HepG2 (cell line): ENCODE measurements around the gene PIM3. TPM values are rescaled to one million over a fixed set of nuclear protein-coding genes. Genes with fewer than 3 reads are reported as not detected.

ENCODE experiments used
- ELF1 ChIP-seq: sonication (generic); formaldehyde crosslinking; IDR thresholded peaks from 2 replicates; pipeline ENCODE4 v1.4.0; 2020; ENCODE audit warnings: missing genetic modification reagents
- FOXP1 ChIP-seq, 2 experiments: fragments of 450-650 bp in 1 of 2; IDR thresholded peaks; 2 replicates each; pipeline ENCODE4 v1.6.1; 2017 to 2018; ENCODE audit warnings: antibody characterized with exemption in 1 of 2
- GABPB1 ChIP-seq: IDR thresholded peaks from 2 replicates; pipeline ENCODE4 v1.6.1; 2016; ENCODE audit warnings: mild to moderate bottlenecking, missing genetic modification reagents, moderate library complexity, missing compliant biosample characterization
- KDM3A ChIP-seq: IDR thresholded peaks from 2 replicates; pipeline ENCODE4 v1.6.1; 2018; ENCODE audit warnings: low read depth, missing compliant biosample characterization
- KLF11 ChIP-seq: IDR thresholded peaks from 2 replicates; pipeline ENCODE4 v1.6.1; 2016; ENCODE audit warnings: missing compliant biosample characterization
- MED1 ChIP-seq: sonication (generic); formaldehyde crosslinking; IDR thresholded peaks from 2 replicates; pipeline ENCODE4 v1.4.0; 2020; ENCODE audit warnings: missing genetic modification reagents
- MYC ChIP-seq: sonication (generic); formaldehyde crosslinking; IDR thresholded peaks from 2 replicates; pipeline ENCODE4 v1.9.0; 2021; ENCODE audit warnings: missing genetic modification reagents, borderline replicate concordance
- MYNN ChIP-seq: sonication (generic); formaldehyde crosslinking; IDR thresholded peaks from 2 replicates; pipeline ENCODE4 v1.4.0; 2020; ENCODE audit warnings: mild to moderate bottlenecking, low read depth, missing genetic modification reagents
- PHB2 ChIP-seq: fragments of 450-650 bp; IDR thresholded peaks from 2 replicates; pipeline ENCODE4 v1.6.1; 2018; ENCODE audit not compliant: partially characterized antibody
- PRDM4 ChIP-seq: sonication (generic); formaldehyde crosslinking; IDR thresholded peaks from 2 replicates; pipeline ENCODE4 v1.9.0; 2021; ENCODE audit warnings: missing genetic modification reagents, borderline replicate concordance
- RAD21 ChIP-seq: fragments of 450-650 bp; formaldehyde crosslinking; IDR thresholded peaks from 2 replicates; pipeline ENCODE4 v1.5.0; 2020; ENCODE audit warnings: mild to moderate bottlenecking
- SALL2 ChIP-seq: sonication (generic); formaldehyde crosslinking; IDR thresholded peaks from 2 replicates; pipeline ENCODE4 v1.8.1; 2023; ENCODE audit warnings: mild to moderate bottlenecking, missing genetic modification reagents, inconsistent platforms
- SNAPC2 ChIP-seq: sonication (generic); formaldehyde crosslinking; IDR thresholded peaks from 2 replicates; pipeline ENCODE4 v1.8.1; 2022; ENCODE audit warnings: mild to moderate bottlenecking, missing genetic modification reagents
- TARDBP ChIP-seq: sonication (generic); formaldehyde crosslinking; IDR thresholded peaks from 2 replicates; pipeline ENCODE4 v1.8.0; 2022; ENCODE audit warnings: mild to moderate bottlenecking, missing genetic modification reagents
- THAP9 ChIP-seq: sonication (generic); formaldehyde crosslinking; IDR thresholded peaks from 2 replicates; pipeline ENCODE4; 2020; ENCODE audit warnings: missing genetic modification reagents, mild to moderate bottlenecking, borderline replicate concordance
- ZFYVE20 ChIP-seq: sonication (generic); formaldehyde crosslinking; IDR thresholded peaks from 2 replicates; pipeline ENCODE4 v1.8.0; 2023; ENCODE audit warnings: low read depth, mild to moderate bottlenecking, moderate library complexity, missing genetic modification reagents, borderline replicate concordance
- ZNF224 ChIP-seq: sonication (generic); formaldehyde crosslinking; IDR thresholded peaks from 2 replicates; pipeline ENCODE4 v1.5.0; 2020; ENCODE audit warnings: mild to moderate bottlenecking, missing genetic modification reagents
- ZNF33A ChIP-seq: sonication (generic); formaldehyde crosslinking; IDR thresholded peaks from 2 replicates; pipeline ENCODE4 v1.5.1; 2020; ENCODE audit warnings: missing genetic modification reagents, mild to moderate bottlenecking, moderate library complexity, borderline replicate concordance
- ZNF354B ChIP-seq: sonication (generic); formaldehyde crosslinking; IDR thresholded peaks from 2 replicates; pipeline ENCODE4 v1.8.0; 2022; ENCODE audit warnings: mild to moderate bottlenecking, missing genetic modification reagents
- ZNF567 ChIP-seq: sonication (generic); formaldehyde crosslinking; IDR thresholded peaks from 2 replicates; pipeline ENCODE4 v1.8.1; 2023; ENCODE audit warnings: mild to moderate bottlenecking, missing genetic modification reagents, borderline replicate concordance
- ZNF816 ChIP-seq: sonication (generic); formaldehyde crosslinking; IDR thresholded peaks from 2 replicates; pipeline ENCODE4 v1.8.0; 2022; ENCODE audit warnings: missing genetic modification reagents, mild to moderate bottlenecking, borderline replicate concordance
- ZNF83 ChIP-seq: sonication (generic); formaldehyde crosslinking; IDR thresholded peaks from 2 replicates; pipeline ENCODE4 v1.4.0; 2020; ENCODE audit warnings: missing genetic modification reagents, mild to moderate bottlenecking, borderline replicate concordance
- polyA plus RNA-seq, 8 experiments: library from polyadenylated mRNA; depleted of rRNA in 3 of 8; stranded (reverse) in 7 of 8; unstranded in 1 of 8; fragments of >200 nt; fragmentation: Illumina TruSeq in 4 of 8; extraction: Trizol in 4 of 8; gene quantifications; 2 replicates each; pipeline versions ENCODE4 v1.2.1 to v1.2.3, GENCODE V29; 2011 to 2016; ENCODE audit warnings: low read depth in 4 of 8, missing spikeins in 1 of 8, mixed read lengths in 1 of 8; ENCODE audit not compliant: insufficient read depth in 1 of 8
- total RNA-seq, 5 experiments: library from RNA; depleted of rRNA; stranded (reverse); fragments of >200 nt; fragmentation: Illumina TruSeq; extraction: Trizol; gene quantifications; 2 replicates each; pipeline ENCODE4 v1.2.3, GENCODE V29; 2016; ENCODE audit warnings: low read depth in 1 of 5

PIM3 gene
- total and polyA plus RNA-seq, 2 of the 13 experiments (the other 11 are each of a cell fraction or from before 2014, with no cell fraction given), result 21.6 to 31.2 TPM

- TF ChIP-seq THAP9 (CRISPR knock-in tag), result peak; percentile 63; the same call in 1 of the 2 replicates
- 0 out of 2 replicates have a peak, but pooled peaks have one; percentile 23 for TF ChIP-seq TARDBP (CRISPR knock-in tag)
- peak; percentile 9; the same call in 1 of the 2 replicates for TF ChIP-seq RAD21 (CRISPR knock-in tag)
- no peak for TF ChIP-seq MYNN (CRISPR knock-in tag)
- no peak for TF ChIP-seq KDM3A (CRISPR knock-in tag)
- TF ChIP-seq MYC (CRISPR knock-in tag), result peak; percentile 39; the same call in 1 of the 2 replicates
- TF ChIP-seq ZNF224 (CRISPR knock-in tag), result no peak
- TF ChIP-seq ZNF816, result peak; percentile 78; the same call in 1 of the 2 replicates
- no peak for TF ChIP-seq ZNF83
- TF ChIP-seq ZNF354B (CRISPR knock-in tag), result no peak
- no peak for TF ChIP-seq PRDM4
- peak; percentile 40; the same call in 1 of the 2 replicates for TF ChIP-seq KLF11 (CRISPR knock-in tag)
- TF ChIP-seq MED1 (CRISPR knock-in tag), result peak; percentile 73
- no peak for TF ChIP-seq SALL2 (CRISPR knock-in tag)
- TF ChIP-seq ZFYVE20, result no peak
- TF ChIP-seq GABPB1, result 0 out of 2 replicates have a peak, but pooled peaks have one; percentile 29
- no peak for TF ChIP-seq PHB2
- TF ChIP-seq FOXP1 (IDR thresholded peaks at IDR 0.05), result no peak
- TF ChIP-seq FOXP1 (CRISPR knock-in tag; IDR thresholded peaks at IDR 0.05), result no peak
- 0 out of 2 replicates have a peak, but pooled peaks have one; percentile 40 for TF ChIP-seq SNAPC2 (CRISPR knock-in tag)
- peak; percentile 28; the same call in 1 of the 2 replicates for TF ChIP-seq ZNF33A (CRISPR knock-in tag)
- TF ChIP-seq ELF1 (CRISPR knock-in tag), result 0 out of 2 replicates have a peak, but pooled peaks have one; percentile 31
- 0 out of 2 replicates have a peak, but pooled peaks have one; percentile 61 for TF ChIP-seq ZNF567 (CRISPR knock-in tag)
These were observed 13.8 kb upstream of the PIM3 start (continued) for GRCh38 chr22:49946612-49947295.
